Gastroesophageal sphincter (tissue), 4 donors: ENCODE measurements around the gene PNPLA1. TPM values are rescaled to one million over a fixed set of nuclear protein-coding genes. Genes with fewer than 3 reads are reported as not detected.

Experiments used
- ATAC-seq: fragments of 150-250 bp; one replicate; pipeline ENCODE4 v1.9.1; 2016; ENCODE audit warnings: mild to moderate bottlenecking, moderate library complexity
- H3K27ac ChIP-seq, 4 donors: fragments of 200-600 bp; sonication (generic) in 3 of 4; 1 replicate in 3 of 4; 2 replicates in 1 of 4; pipeline ENCODE4 v1.5.1; 2016 to 2019
- H3K27me3 ChIP-seq: fragments of 200-600 bp; sonication (generic); one replicate; pipeline ENCODE4 v1.5.1; 2019
- H3K36me3 ChIP-seq, 2 donors: fragments of 200-600 bp; sonication (generic); one replicate each; pipeline ENCODE4 v1.5.1; 2019; ENCODE audit warnings: control low read depth in 1 of 2
- H3K4me1 ChIP-seq, 3 donors: fragments of 200-600 bp; sonication (generic); 1 replicate in 2 of 3; 2 replicates in 1 of 3; pipeline ENCODE4 v1.5.1; 2016 to 2019; ENCODE audit warnings: control low read depth in 2 of 3
- H3K4me3 ChIP-seq, 2 donors: fragments of 200-600 bp; sonication (generic); one replicate each; pipeline ENCODE4 v1.5.1; 2019; ENCODE audit warnings: mild to moderate bottlenecking in 1 of 2, moderate library complexity in 1 of 2
- H3K9me3 ChIP-seq, 3 donors: fragments of 200-600 bp; sonication (generic); one replicate each; pipeline ENCODE4 v1.5.1; 2017 to 2019; ENCODE audit warnings: control low read depth in 2 of 3
- EP300 ChIP-seq: sonication (generic); formaldehyde crosslinking; IDR thresholded peaks from one replicate; pipeline ENCODE4 v1.6.1; 2017; ENCODE audit warnings: antibody characterized with exemption, mild to moderate bottlenecking
- POLR2A ChIP-seq, 2 donors: fragments of 450-650 bp; IDR thresholded peaks; one replicate each; pipeline ENCODE4 v1.6.1; 2017; ENCODE audit warnings: antibody characterized with exemption in 2 of 2, mild to moderate bottlenecking in 2 of 2, moderate library complexity in 1 of 2
- POLR2AphosphoS5 ChIP-seq: sonication (generic); formaldehyde crosslinking; IDR thresholded peaks from one replicate; pipeline ENCODE4 v1.6.1; 2017; ENCODE audit warnings: antibody characterized with exemption
- WGBS, 2 donors: methylation state at CpG; one replicate each; pipeline ENCODE4 v1.1.5; 2018; ENCODE audit warnings: low coverage in 1 of 2; 5-methylcytosine and 5-hydroxymethylcytosine counted together
- total RNA-seq, 4 donors: library from RNA; depleted of rRNA; stranded (reverse); fragments of >200 nt; gene quantifications; one replicate each; pipeline ENCODE4 v1.1.0, GENCODE V29; 2016
- TF ChIP-seq, protein P1 (sequence below), 4 experiments: fragments of 200-600 bp in 2 of 4; fragments of 450-650 bp in 2 of 4; sonication (generic) in 1 of 4; IDR thresholded peaks; one replicate each; pipeline ENCODE4 v1.5.1; 2017 to 2019; ENCODE audit warnings: antibody characterized with exemption in 4 of 4, mild to moderate bottlenecking in 2 of 4, moderate library complexity in 2 of 4

Gene PNPLA1
- total RNA-seq, 4 donors from 2014 or later, result not detected

DNA sequence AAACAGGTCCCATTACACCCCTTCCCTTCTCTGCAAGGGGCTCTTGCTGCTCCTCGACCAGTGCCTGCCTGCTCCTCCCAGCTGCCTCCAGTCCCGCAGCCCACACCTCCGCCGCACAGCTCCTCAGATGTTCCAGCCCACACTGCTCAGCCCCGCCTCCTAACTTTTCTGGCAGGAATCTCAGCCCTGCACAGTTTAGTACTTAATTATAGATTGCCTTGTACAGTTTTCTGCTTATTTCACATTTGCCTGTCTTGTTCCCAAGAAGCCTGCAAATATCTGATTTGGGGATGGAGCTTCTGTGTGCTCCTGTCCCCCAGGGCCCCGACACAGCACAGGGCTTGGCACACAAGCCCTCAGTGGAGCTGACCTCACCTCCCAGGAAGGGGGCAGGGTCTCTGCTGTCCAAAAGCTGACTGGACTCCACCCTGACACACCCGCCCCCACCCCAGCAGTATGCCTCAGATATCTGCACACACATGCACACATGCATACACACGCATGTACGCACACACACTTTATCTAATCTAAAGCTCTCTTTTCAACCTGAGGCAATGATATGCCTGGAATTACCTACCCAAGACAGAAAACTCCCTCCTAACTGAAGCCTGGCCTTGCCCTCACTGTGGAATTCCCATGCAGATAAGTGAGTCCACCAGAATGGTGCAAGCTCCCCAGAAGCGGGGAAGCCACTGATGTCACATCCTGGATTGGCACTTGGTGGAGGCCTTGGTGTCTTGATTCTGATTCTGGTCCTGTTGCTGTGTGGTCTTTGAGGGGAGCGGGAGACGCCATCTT lies 1.2 kb upstream of the PNPLA1 start:
- no peak overlapping the region for H3K27ac ChIP-seq
- H3K4me3 ChIP-seq, result no peak overlapping the region
- peaks cover 0 to 14% (median 0%) of the 10 kb centered on the region in 3 donors for H3K9me3 ChIP-seq
- H3K36me3 ChIP-seq, result no peaks in the 10 kb centered on the region
- no peak for ATAC-seq
- H3K4me1 ChIP-seq, result peaks cover 0 to 8% (median 0%) of the 10 kb centered on the region in 3 donors
- 37 to 41% methylated on average over 5 to 6 of the region's 12 CpGs for WGBS, 2 donors
- no peak for TF ChIP-seq POLR2A (IDR thresholded peaks at IDR 0.05)
- no peak for TF ChIP-seq POLR2AphosphoS5
- no peak for TF ChIP-seq EP300
- TF ChIP-seq, protein P1, sequence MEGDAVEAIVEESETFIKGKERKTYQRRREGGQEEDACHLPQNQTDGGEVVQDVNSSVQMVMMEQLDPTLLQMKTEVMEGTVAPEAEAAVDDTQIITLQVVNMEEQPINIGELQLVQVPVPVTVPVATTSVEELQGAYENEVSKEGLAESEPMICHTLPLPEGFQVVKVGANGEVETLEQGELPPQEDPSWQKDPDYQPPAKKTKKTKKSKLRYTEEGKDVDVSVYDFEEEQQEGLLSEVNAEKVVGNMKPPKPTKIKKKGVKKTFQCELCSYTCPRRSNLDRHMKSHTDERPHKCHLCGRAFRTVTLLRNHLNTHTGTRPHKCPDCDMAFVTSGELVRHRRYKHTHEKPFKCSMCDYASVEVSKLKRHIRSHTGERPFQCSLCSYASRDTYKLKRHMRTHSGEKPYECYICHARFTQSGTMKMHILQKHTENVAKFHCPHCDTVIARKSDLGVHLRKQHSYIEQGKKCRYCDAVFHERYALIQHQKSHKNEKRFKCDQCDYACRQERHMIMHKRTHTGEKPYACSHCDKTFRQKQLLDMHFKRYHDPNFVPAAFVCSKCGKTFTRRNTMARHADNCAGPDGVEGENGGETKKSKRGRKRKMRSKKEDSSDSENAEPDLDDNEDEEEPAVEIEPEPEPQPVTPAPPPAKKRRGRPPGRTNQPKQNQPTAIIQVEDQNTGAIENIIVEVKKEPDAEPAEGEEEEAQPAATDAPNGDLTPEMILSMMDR (IDR thresholded peaks at IDR 0.05), result no peak
- peaks cover 38% of the 10 kb centered on the region for H3K27me3 ChIP-seq

DNA sequence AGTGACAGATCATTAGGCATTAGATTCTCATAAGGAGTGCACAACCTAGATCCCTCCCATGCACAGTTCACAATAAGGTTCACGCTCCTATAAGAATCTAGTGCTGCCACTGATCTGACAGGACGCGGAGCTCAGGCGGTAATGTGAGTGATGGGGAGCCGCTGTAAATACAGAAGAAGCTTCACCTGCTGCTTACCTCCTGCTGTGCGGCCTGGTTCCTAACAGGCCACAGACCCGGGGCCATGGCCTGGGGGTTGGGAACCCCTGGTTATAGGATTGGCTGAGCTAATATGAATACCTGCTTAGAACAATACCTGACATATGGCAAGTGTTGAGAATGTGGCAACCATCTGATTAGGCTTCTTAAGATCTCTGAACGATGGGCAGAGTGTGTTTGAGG lies 2.4 kb downstream of the PNPLA1 start:
- no peak overlapping the region for H3K4me3 ChIP-seq
- TF ChIP-seq POLR2A (IDR thresholded peaks at IDR 0.05) (no peak), EP300 (no peak), POLR2AphosphoS5 (no peak)
- TF ChIP-seq, protein P1 (IDR thresholded peaks at IDR 0.05), result no peak
- peaks cover 0 to 8% (median 0%) of the 10 kb centered on the region in 3 donors for H3K4me1 ChIP-seq
- H3K9me3 ChIP-seq, result no peaks in the 10 kb centered on the region
- no peak overlapping the region for H3K27ac ChIP-seq
- peaks cover 43% of the 10 kb centered on the region for H3K27me3 ChIP-seq
- WGBS, 2 donors, result 84 to 97% methylated on average over 5 to 7 of the region's 8 CpGs
- H3K36me3 ChIP-seq, result no peaks in the 10 kb centered on the region
- ATAC-seq, result no peak

DNA sequence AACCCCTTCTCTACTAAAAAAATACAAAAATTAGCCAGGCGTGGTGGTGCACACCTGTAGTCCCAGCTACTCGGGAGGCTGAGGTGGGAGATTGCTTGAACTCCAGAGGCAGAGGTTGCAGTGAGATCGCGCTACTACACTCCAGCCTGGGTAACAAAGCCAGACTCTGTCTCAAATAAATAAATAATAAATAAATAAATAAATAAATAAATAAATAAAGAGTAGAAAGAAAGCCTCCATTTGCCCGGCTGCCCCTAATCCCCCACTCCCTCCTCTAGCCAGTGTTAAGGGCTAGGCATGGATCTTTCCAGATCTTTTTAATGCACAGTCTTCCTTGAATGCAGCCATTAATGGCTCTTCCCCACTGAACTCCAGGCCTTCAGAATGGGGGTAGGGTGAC lies 3.2 kb downstream of the PNPLA1 start:
- 82 to 100% methylated on average over 3 to 4 of the region's 5 CpGs for WGBS, 2 donors
- H3K4me3 ChIP-seq, result no peak overlapping the region
- ATAC-seq, result no peak

DNA sequence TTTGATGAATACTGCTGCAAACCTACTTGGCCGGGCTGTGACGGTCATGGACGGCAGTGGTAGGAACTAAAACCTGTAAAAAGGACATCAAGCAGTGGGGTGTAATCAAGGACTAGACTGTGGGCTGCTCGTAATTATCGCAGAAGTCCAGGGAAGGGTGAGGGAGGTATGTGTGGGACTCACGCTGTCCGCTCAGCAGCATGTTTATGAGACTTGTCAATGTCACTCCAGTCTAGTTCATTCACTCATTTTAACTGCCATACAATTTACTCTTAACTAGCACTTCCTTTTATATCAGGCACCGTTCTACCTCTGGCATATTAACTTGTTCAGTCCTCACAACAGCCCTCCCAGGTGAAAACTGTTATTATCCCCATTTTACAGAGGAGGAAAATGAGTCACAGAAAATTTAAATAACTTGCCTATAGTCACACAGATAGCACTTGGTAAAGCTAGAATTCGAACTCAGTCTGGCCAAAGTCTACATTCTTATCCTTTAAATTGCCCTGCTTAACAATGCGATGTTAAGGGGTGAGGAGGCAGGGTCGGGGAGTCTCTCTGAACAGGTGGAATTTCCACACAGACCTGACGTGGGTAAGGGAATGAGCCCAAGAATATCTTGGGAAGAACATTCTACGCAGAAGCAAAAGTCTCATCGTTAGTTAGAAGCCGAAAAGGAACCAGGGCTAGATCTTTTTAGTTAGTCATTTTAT lies 4.1 kb downstream of the PNPLA1 start:
- H3K9me3 ChIP-seq, result no peaks in the 10 kb centered on the region
- H3K27me3 ChIP-seq, result peaks cover 49% of the 10 kb centered on the region
- ATAC-seq, result no peak
- no peaks in the 10 kb centered on the region for H3K36me3 ChIP-seq
- no peak for TF ChIP-seq POLR2A (IDR thresholded peaks at IDR 0.05)
- TF ChIP-seq, protein P1 (IDR thresholded peaks at IDR 0.05), result no peak
- no peak for TF ChIP-seq POLR2AphosphoS5
- no peak for TF ChIP-seq EP300
- H3K4me3 ChIP-seq, result no peak overlapping the region
- peaks cover 0 to under 1% (median 0%) of the 10 kb centered on the region in 3 donors for H3K4me1 ChIP-seq
- 71 to 74% methylated on average over 13 to 15 of the region's 15 CpGs for WGBS, 2 donors
- no peak overlapping the region for H3K27ac ChIP-seq

More for the DNA sequence above, 3.2 kb downstream of the PNPLA1 start:
- H3K9me3 ChIP-seq, result no peaks in the 10 kb centered on the region
- TF ChIP-seq POLR2AphosphoS5 (no peak), POLR2A (IDR thresholded peaks at IDR 0.05) (no peak), EP300 (no peak)
- TF ChIP-seq, protein P1 (IDR thresholded peaks at IDR 0.05), result no peak
- H3K4me1 ChIP-seq, result peaks cover 0 to 8% (median 0%) of the 10 kb centered on the region in 3 donors
- peaks cover 49% of the 10 kb centered on the region for H3K27me3 ChIP-seq
- no peak overlapping the region for H3K27ac ChIP-seq
- H3K36me3 ChIP-seq, result no peaks in the 10 kb centered on the region
